A549 (cell line): ENCODE measurements around the gene ATP13A2. TPM values are rescaled to one million over a fixed set of nuclear protein-coding genes. Genes with fewer than 3 reads are reported as not detected.

Experiments used
- ATAC-seq, 2 experiments: fragments of 200-7000 bp in 1 of 2; fragments of >200 bp in 1 of 2; cut with Nextera tagmentation in 1 of 2; cut with Tn5 transposase in 1 of 2; 3 replicates each; pipeline versions ENCODE4 v1.8.0 to v1.9.1; 2018 to 2020; ENCODE audit warnings: mild to moderate bottlenecking in 1 of 2, moderate library complexity in 1 of 2
- CTCF ChIA-PET: fragments of 300-600 bp; sonication (Branson Sonifier 250); formaldehyde crosslinking; extraction: SDS; loops from one replicate; lab custom pipeline; 2021; ENCODE audit warnings: antibody characterized with exemption, inconsistent platforms; lab: Yijun Ruan, JAX
- POLR2A ChIA-PET: fragments of 350-600 bp; formaldehyde crosslinking; extraction: SDS; loops from one replicate; lab custom pipeline; 2021; ENCODE audit warnings: antibody characterized with exemption, inconsistent platforms; lab: Yijun Ruan, JAX
- DNase-seq, 2 experiments: peaks; one replicate each; pipeline versions ENCODE4 v3.0.0 to v3.0.0-alpha.2; 2011 to 2016; ENCODE audit warnings: low read depth in 1 of 2, low spot score in 1 of 2
- FAIRE-seq: peaks from 2 replicates; lab custom pipeline; 2011; peaks lifted over from hg19 to GRCh38; lab: Jason Lieb, UNC
- H3K27ac ChIP-seq, 2 experiments: fragments of >200 bp; sonication (Bioruptor Twin); formaldehyde crosslinking; 3 replicates each; pipeline ENCODE4 v1.5.1; 2016 to 2017
- H3K4me1 ChIP-seq: fragments of >200 bp; sonication (Bioruptor Twin); formaldehyde crosslinking; 3 replicates; pipeline ENCODE4 v1.6.1; 2016
- H3K4me2 ChIP-seq: fragments of >200 bp; sonication (Bioruptor Twin); formaldehyde crosslinking; 3 replicates; pipeline ENCODE4 v1.6.1; 2016
- H3K4me3 ChIP-seq: fragments of >200 bp; sonication (Bioruptor Twin); formaldehyde crosslinking; 3 replicates; pipeline ENCODE4 v1.5.1; 2016
- H3K9me3 ChIP-seq: fragments of >200 bp; sonication (Bioruptor Twin); formaldehyde crosslinking; 3 replicates; pipeline ENCODE4 v1.6.1; 2016
- CTCF ChIP-seq: fragments of >200 bp; sonication (Bioruptor Twin); formaldehyde crosslinking; IDR thresholded peaks from 3 replicates; pipeline ENCODE4 v1.5.1; 2016
- KDM1A ChIP-seq: fragments of 200-600 bp; sonication (generic); IDR thresholded peaks from 2 replicates; pipeline ENCODE4 v1.6.1; 2016; ENCODE audit warnings: low read depth, mild to moderate bottlenecking
- REST ChIP-seq: fragments of 200-600 bp; sonication (generic); IDR thresholded peaks from 2 replicates; pipeline ENCODE4 v1.6.1; 2016; ENCODE audit warnings: antibody characterized with exemption, mild to moderate bottlenecking, moderate library complexity
- WGBS: methylation state at CpG from one replicate; pipeline ENCODE4 v1.1.6; 2017; ENCODE audit errors: missing lambda C conversion rate; 5-methylcytosine and 5-hydroxymethylcytosine counted together
- polyA plus RNA-seq, 4 experiments: library from polyadenylated mRNA; depleted of rRNA in 3 of 4; stranded (reverse); fragments of >200 nt; fragmentation: RNase III in 1 of 4; extraction: RNeasy Plus Mini Kit Qiagen cat#74134 plus additional on column Dnase treatment in 1 of 4; gene quantifications; 2 replicates in 3 of 4; 3 replicates in 1 of 4; pipeline ENCODE4 v1.2.3, GENCODE V29; 2011 to 2017

ATP13A2 gene
- polyA plus RNA-seq, 2 of the 4 experiments (the other 2 are of a cell fraction) = 7.9 to 23.1 TPM

DNA sequence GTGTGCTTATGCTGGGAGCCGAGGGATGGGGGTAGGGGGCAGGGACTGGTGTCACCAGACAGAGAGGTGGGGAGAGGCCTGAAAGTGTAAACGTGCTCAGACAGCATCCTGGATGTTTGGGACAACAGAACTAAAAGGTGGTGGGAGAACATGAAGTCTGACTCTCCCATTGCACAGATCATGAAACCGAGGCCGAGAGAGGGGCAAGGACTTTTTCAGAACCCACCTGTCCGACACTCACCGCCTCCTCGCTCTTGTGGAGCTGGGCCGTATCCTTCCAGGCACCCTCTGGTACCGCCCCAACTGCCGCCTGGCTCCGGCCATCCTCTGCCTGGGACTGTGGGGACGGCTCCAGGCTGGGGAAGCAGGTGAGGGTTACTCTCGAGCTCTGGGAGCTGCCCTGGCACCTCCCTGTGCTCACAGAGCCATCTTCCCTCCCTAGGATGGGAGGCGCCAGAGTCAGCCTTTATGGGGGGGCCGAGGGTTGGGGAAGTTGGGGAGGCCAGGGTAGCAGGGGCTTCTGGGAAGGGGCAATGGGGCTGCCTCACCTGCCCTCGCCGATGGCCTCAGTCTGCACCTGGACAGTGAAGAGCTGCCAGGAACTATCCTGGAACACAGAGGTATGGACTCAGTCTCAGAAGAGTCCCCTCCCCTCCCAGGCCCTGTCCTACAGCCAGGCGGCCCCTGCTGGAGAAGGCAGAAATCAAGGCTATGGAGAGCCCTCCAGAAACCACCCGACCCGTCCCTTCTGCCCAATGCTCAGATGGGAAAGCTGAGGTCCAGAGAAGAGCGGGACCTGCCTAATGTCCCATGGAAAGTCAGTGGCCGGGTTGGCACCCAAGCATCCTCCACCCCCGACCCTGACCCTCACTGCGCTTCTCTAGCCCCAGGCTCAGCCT lies 7.0 kb downstream of the ATP13A2 start:
- CTCF ChIA-PET = interaction anchor here (0.9 to 2.0 kb wide), 7 partner anchors 8 to 79 kb away, joined by 3 to 10 read pairs (median 4); no protein-coding TSS in a partner anchor
- peak; percentile 69 for ATAC-seq
- WGBS = 87% methylated on average over 12 of the region's 24 CpGs
- H3K27ac ChIP-seq = peak overlapping the region; percentile 71 to 84
- H3K9me3 ChIP-seq = no peaks in the 10 kb centered on the region
- TF ChIP-seq REST (no peak), CTCF (peak; percentile 14; the same call in 1 of the 3 replicates)
- peaks cover 21% of the 10 kb centered on the region for H3K4me1 ChIP-seq
- DNase-seq = peak in 1 of 2 experiments; percentile 29
- no peak overlapping the region for H3K4me3 ChIP-seq
- FAIRE-seq = no peak
- peak overlapping the region; percentile 70 for H3K4me2 ChIP-seq
- POLR2A ChIA-PET = no interaction called here

- no peak for FAIRE-seq
- CTCF ChIA-PET = interaction anchor here (0.9 to 2.2 kb wide), 3 partner anchors 10 to 47 kb away, joined by 3 to 8 read pairs (median 3); no protein-coding TSS in a partner anchor
- WGBS = 78% methylated on average over 4 of the region's 4 CpGs
These were observed 9.2 kb downstream of the ATP13A2 start for GRCh38 chr1:17002524-17002902.

More at GRCh38 chr1:17002524-17002902, 9.2 kb downstream of the ATP13A2 start:
- Histone ChIP-seq H3K4me1 (peaks cover 21% of the 10 kb centered on the region), H3K9me3 (no peaks in the 10 kb centered on the region), H3K27ac (peak overlapping the region in 1 of 2 experiments; percentile 75; a peak in 3 of 6 replicates), H3K4me2 (no peak overlapping the region), H3K4me3 (no peak overlapping the region)
- DNase-seq (no peak), ATAC-seq (no peak)
- TF ChIP-seq REST = no peak
- 0 out of 2 replicates have a peak, but pooled peaks have one; percentile 40 for TF ChIP-seq KDM1A
- POLR2A ChIA-PET = no interaction called here
